GM18907 (cell line): ENCODE results near the gene EFNA5.

Source experiments
- ATAC-seq: cut with Tn5 transposase; IDR thresholded peaks from one replicate; pipeline ENCODE4 v1.9.1; 2021; ENCODE audit warnings: mild to moderate bottlenecking, moderate library complexity; ENCODE audit not compliant: unreplicated experiment

Gene EFNA5

GRCh38 chr5:107549567-107549966, 121.2 kb downstream of the EFNA5 start:
- ATAC-seq = no peak

- ATAC-seq = no peak
Measured at GRCh38 chr5:107548477-107548876, 122.3 kb downstream of the EFNA5 start.

GRCh38 chr5:107546719-107547118, 124.0 kb downstream of the EFNA5 start:
- no peak for ATAC-seq

- ATAC-seq = no peak
Measured at GRCh38 chr5:107545486-107545885, 125.3 kb downstream of the EFNA5 start.

GRCh38 chr5:107544967-107545366, 125.8 kb downstream of the EFNA5 start:
- no peak for ATAC-seq

- ATAC-seq = no peak
Measured at GRCh38 chr5:107544476-107544875, 126.3 kb downstream of the EFNA5 start.

- ATAC-seq = no peak
Measured at GRCh38 chr5:107543868-107544267, 126.9 kb downstream of the EFNA5 start.

GRCh38 chr5:107542831-107543231, 127.9 kb downstream of the EFNA5 start:
- no peak for ATAC-seq

GRCh38 chr5:107542428-107542827, 128.3 kb downstream of the EFNA5 start:
- ATAC-seq = peak; percentile 67

GRCh38 chr5:107541400-107541799, 129.3 kb downstream of the EFNA5 start:
- ATAC-seq = peak; percentile 69

GRCh38 chr5:107539726-107540330, 130.9 kb downstream of the EFNA5 start:
- no peak for ATAC-seq

- ATAC-seq = no peak
Measured at GRCh38 chr5:107538805-107539445, 131.8 kb downstream of the EFNA5 start.

- no peak for ATAC-seq
Measured at GRCh38 chr5:107538331-107538730, 132.4 kb downstream of the EFNA5 start.

GRCh38 chr5:107535849-107536248, 134.9 kb downstream of the EFNA5 start:
- ATAC-seq = no peak

GRCh38 chr5:107533910-107534876, 136.5 kb downstream of the EFNA5 start:
- ATAC-seq = no peak

- ATAC-seq = no peak
Measured at GRCh38 chr5:107532916-107533315, 137.8 kb downstream of the EFNA5 start.

GRCh38 chr5:107532169-107532878, 138.4 kb downstream of the EFNA5 start:
- ATAC-seq = no peak

GRCh38 chr5:107531308-107531707, 139.4 kb downstream of the EFNA5 start:
- no peak for ATAC-seq

- no peak for ATAC-seq
Measured at GRCh38 chr5:107529618-107530017, 141.1 kb downstream of the EFNA5 start.

GRCh38 chr5:107526270-107526937, 144.3 kb downstream of the EFNA5 start:
- ATAC-seq = no peak
